GM13977 (cell line): Measurements from ENCODE around the gene DPH1.
A peak's percentile ranks its signal among the peaks of the same experiment; 100 is the strongest.

Experiments
- DNase-seq: peaks from one replicate; pipeline ENCODE4 v3.0.0; 2012; ENCODE audit warnings: low spot score
- in situ Hi-C: fragments of 300-500 bp; cut with MboI; formaldehyde crosslinking; loops from one replicate; pipeline ENCODE4 v1.12.0; 2022; ENCODE audit warnings: low sequenced_read_pairs, low pct_unique_long_range_greater_than_20kb, mixed read lengths, inconsistent platforms; ENCODE audit not compliant: unreplicated experiment
- TF ChIP-seq, protein P1 (sequence below): IDR thresholded peaks from 2 replicates; pipeline ENCODE4 v1.5.1; 2012; ENCODE audit warnings: mild to moderate bottlenecking, control low read depth; ENCODE audit not compliant: insufficient read depth; ENCODE audit errors: extremely low read depth, missing control alignments

DPH1 gene

DNA sequence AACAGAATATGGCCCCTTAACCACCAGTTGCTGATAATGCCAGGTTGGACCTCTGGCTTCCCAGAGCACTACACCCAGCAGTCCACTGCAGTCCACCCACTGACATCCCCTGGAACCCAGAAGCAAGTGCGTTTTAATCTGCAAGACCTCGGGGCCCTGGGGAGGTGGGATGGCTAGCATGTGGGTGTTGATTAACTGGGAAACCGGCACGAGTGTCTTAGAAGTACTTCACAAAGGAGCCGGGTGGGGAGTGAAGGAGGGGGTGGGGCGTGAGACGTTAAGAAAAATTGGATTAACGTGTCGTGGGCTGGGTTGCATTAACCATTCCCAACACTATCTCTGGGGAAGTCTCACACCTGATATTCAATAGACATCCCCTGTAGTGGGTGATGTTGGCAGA lies 18.9 kb downstream of the DPH1 start:
- DNase-seq: no peak
- in situ Hi-C loops: loop anchor here (25.0 kb wide), 1 partner anchor 337 kb away; the partner anchor contains the start of genes TLCD2 and WDR81
- TF ChIP-seq, protein P1, sequence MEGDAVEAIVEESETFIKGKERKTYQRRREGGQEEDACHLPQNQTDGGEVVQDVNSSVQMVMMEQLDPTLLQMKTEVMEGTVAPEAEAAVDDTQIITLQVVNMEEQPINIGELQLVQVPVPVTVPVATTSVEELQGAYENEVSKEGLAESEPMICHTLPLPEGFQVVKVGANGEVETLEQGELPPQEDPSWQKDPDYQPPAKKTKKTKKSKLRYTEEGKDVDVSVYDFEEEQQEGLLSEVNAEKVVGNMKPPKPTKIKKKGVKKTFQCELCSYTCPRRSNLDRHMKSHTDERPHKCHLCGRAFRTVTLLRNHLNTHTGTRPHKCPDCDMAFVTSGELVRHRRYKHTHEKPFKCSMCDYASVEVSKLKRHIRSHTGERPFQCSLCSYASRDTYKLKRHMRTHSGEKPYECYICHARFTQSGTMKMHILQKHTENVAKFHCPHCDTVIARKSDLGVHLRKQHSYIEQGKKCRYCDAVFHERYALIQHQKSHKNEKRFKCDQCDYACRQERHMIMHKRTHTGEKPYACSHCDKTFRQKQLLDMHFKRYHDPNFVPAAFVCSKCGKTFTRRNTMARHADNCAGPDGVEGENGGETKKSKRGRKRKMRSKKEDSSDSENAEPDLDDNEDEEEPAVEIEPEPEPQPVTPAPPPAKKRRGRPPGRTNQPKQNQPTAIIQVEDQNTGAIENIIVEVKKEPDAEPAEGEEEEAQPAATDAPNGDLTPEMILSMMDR: no peak

DNA sequence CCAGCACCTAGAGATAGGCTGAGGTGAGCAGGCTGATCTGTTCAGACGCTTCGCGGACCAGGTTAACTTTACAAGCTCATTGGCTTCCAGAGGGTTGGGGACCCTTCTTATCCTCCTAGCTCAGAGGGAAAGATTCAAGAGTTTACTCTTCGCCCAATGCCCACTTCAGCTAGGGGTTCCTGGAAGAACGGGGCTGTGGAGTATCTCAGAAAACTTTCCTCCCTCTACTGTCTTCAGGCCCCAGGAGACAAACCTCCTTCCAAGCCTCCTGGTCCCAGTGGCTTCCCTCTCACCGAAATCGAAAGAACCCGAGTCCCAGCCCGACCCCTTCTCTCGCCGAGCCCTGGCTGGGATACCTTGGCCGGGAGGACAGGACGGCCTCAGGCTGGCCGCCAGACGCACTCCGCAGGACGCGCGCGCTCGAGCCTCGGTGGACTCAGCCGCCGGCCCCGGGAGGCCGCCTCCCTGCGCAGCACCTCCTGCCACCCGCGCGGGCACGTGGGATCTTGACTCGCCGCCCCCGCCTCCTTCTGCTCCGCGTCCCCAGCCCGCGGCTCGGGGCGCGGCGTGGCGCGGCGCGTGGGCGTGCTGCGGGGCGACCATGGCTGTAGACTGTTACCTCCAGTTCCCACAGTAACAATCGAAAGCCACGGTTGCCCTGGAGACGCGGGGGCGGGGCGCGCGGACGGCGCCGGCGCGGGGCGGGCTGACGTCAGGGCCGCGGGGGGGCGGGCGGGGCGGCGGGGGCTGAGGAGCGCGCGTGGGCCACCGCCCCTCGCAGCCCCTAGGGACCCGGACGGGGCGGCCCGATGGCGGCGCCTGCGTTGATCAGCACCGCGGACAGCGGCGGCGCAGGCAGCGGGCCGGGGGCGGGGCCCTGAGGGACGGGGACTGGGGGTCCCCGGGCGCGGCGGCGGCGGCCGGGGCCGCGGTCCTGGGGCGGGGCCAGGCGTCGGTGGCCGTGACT lies 19.7 kb downstream of the DPH1 start:
- peak; percentile 95 for DNase-seq
- in situ Hi-C loops: loop anchor here (25.0 kb wide), 1 partner anchor 337 kb away; the partner anchor contains the start of genes TLCD2 and WDR81

DNA sequence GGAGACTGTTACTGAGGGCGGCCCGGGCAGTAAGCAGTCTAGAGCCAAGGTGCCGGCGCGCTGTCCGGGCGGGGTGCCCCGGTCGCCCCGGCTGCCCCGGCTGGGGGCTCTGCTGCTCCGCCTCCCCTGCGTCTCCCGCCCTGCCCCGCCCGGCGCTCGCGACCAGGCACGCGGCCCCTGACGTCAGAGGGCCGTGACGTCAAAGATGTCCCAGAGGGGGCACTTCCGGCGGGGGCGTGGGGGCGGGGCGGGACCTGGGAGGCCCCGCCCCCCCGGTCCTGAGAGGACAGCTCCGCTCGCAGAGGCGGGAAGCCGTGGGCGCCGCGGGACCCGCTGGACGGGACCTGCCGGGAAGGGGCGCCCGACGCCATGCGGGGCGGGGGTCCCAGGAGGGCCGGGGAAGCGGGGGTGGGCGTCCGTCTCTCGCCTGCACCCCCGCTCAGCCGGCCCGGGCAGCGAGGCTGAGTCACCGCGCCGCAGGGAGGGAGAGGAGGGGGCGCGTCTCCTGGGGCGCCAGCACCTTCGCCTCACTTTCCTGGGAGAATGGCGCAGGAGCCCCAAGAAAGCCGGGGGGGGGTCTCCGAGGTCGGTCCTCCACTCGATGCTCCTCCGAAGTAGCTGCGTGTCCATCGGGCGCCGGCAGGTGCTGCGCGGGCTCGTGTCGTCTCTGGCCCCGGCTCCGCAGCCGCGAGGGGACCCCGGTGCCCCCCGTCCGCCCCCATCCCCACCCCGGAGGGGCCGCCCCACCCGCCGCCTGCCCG lies 20.5 kb downstream of the DPH1 start:
- in situ Hi-C loops: no loop called here
- TF ChIP-seq, protein P1: no peak
- peak; percentile 83 for DNase-seq

More for the DNA sequence above, 19.7 kb downstream of the DPH1 start:
- TF ChIP-seq, protein P1: no peak

DNA sequence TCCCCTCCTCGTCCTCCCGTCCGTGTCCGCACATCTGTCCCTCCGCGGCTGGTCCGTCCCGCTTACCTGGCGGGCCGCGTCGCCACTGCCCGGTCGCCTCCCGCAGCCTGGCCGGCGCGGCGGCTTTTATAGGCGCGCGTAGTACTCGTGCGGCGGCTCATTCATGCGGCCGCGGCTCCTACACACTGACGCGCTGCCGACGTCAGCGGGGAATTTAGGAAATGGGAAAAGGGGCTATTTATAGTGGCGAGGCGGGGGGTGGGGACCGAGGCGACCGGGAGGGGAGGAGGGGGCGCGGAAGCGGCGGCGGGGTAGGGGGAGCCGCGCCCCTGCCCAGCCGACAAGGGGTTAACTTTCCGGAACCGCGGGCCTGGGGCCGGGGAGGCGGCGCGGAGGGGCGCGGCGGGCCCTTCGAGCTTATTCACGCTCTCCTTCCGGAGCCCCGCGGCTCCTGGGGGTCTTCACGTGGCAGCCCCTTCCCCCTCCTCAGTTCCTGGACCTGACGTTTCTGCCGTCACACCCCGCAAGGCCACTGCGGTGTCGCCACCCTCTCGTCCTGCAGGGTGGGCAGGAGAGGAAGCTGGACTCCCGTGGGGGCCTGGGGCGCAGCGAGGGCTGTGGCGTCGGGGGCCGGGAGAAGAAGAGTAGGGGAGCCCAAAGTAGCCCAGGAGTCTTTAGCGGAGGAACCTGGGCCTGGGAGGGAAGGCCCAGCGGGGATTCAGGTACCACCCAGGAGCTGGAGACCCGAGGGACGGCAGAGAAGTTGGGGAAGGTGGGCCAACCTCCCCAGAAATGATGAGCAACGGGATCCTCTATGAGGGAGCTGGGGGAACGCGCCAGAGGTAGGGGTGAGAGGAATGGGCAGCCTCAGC lies 21.3 kb downstream of the DPH1 start:
- in situ Hi-C loops: no loop called here

DNA sequence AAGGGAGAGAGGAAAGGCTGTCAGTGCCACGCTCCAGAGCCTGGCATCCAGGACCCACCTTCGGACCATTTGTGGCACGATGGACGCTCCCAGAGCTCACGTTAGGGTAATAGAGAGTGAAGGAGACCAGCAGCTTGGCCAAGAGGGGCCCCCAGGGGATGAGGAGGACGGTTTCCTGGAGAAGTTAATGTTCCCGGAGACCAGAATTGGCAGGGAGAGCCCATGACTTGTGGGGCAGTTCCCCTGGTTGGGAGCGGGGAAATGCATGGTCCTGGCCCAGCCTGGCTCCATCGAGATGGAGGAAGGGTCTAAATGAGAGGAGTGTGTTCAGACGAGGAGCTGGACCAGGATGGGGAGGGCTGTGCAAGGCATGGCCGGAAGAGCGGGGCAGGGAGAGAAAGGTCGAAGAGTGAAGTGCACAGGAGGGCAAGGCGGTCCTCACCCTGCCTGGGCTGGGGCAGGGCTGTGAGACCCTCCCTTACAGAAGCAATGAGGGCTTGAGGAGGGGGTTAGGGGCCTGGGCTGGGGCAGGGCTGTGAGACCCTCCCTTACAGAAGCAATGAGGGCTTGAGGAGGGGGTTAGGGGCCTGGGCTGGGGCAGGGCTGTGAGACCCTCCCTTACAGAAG lies 22.1 kb downstream of the DPH1 start:
- in situ Hi-C loops: no loop called here
- TF ChIP-seq, protein P1: no peak
- DNase-seq: no peak

More for the DNA sequence above, 21.3 kb downstream of the DPH1 start:
- DNase-seq: no peak
- TF ChIP-seq, protein P1: no peak
